OCI-LY3 (cell line): ENCODE results near the gene SNF8.

Experiments
- EZH2phosphoT487 ChIP-seq: fragments of 200-600 bp; shearing (Covaris generic); IDR thresholded peaks from 2 replicates; pipeline ENCODE4 v1.6.1; 2018; ENCODE audit warnings: antibody characterized with exemption, mixed run types, low read depth
- TF ChIP-seq, protein P1 (sequence below): fragments of 200-600, 300-600 bp; sonication (generic); IDR thresholded peaks from 2 replicates; pipeline ENCODE4 v1.5.1; 2014; ENCODE audit warnings: antibody characterized with exemption, low read length, low read depth

- no peak for TF ChIP-seq EZH2phosphoT487
- TF ChIP-seq, protein P1, sequence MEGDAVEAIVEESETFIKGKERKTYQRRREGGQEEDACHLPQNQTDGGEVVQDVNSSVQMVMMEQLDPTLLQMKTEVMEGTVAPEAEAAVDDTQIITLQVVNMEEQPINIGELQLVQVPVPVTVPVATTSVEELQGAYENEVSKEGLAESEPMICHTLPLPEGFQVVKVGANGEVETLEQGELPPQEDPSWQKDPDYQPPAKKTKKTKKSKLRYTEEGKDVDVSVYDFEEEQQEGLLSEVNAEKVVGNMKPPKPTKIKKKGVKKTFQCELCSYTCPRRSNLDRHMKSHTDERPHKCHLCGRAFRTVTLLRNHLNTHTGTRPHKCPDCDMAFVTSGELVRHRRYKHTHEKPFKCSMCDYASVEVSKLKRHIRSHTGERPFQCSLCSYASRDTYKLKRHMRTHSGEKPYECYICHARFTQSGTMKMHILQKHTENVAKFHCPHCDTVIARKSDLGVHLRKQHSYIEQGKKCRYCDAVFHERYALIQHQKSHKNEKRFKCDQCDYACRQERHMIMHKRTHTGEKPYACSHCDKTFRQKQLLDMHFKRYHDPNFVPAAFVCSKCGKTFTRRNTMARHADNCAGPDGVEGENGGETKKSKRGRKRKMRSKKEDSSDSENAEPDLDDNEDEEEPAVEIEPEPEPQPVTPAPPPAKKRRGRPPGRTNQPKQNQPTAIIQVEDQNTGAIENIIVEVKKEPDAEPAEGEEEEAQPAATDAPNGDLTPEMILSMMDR, result no peak
Observed at GRCh38 chr17:48892940-48893645, 51.5 kb downstream of the SNF8 start.
